Brain microvascular endothelial cell (primary cell): ENCODE data around the gene DDX42.

Source experiments
- DNase-seq: peaks from one replicate; pipeline ENCODE4 v3.0.0-alpha.2; 2020
- H3K27ac ChIP-seq: fragments of 250-450 bp; sonication (Bioruptor Pico); 2 replicates; pipeline ENCODE4 v1.5.1; 2020; ENCODE audit warnings: mild to moderate bottlenecking, moderate library complexity
- H3K27me3 ChIP-seq: fragments of 250-450 bp; sonication (Bioruptor Pico); replicated peaks from 2 replicates; pipeline ENCODE4 v1.5.1; 2020; ENCODE audit warnings: mild to moderate bottlenecking
- H3K36me3 ChIP-seq: fragments of 250-450 bp; sonication (Bioruptor Pico); replicated peaks from 2 replicates; pipeline ENCODE4 v1.5.1; 2020; ENCODE audit warnings: mild to moderate bottlenecking
- H3K4me3 ChIP-seq: 2 replicates; pipeline ENCODE4 v1.5.1; 2011; ENCODE audit warnings: low read depth, mild to moderate bottlenecking, control low read depth, low read length, moderate library complexity
- CTCF ChIP-seq: IDR thresholded peaks from 2 replicates; pipeline ENCODE4 v1.5.1; 2011; ENCODE audit warnings: low read depth, mild to moderate bottlenecking, moderate library complexity, low read length, control low read depth, inconsistent platforms; ENCODE audit errors: missing control alignments
- in situ Hi-C: cut with HindIII; loops from 2 replicates; pipeline ENCODE4 v1.10.0; 2017; ENCODE audit warnings: low sequenced_read_pairs, low pct_ligation_motif_present

The DDX42 gene

GRCh38 chr17:63837962-63838600 lies 64.1 kb downstream of the DDX42 start:
- Histone ChIP-seq H3K27ac (no peak overlapping the region), H3K27me3 (no peaks in the 10 kb centered on the region), H3K36me3 (peaks cover 25% of the 10 kb centered on the region), H3K4me3 (no peak overlapping the region)
- in situ Hi-C loops = no loop called here
- no peak for TF ChIP-seq CTCF
- no peak for DNase-seq

- in situ Hi-C loops = no loop called here
- Histone ChIP-seq H3K36me3 (peaks cover 19% of the 10 kb centered on the region), H3K27me3 (no peaks in the 10 kb centered on the region), H3K4me3 (no peak overlapping the region), H3K27ac (no peak overlapping the region)
- no peak for DNase-seq
- no peak for TF ChIP-seq CTCF
These were observed 64.7 kb downstream of the DDX42 start for GRCh38 chr17:63838631-63839171.

GRCh38 chr17:63840591-63841349 lies 66.8 kb downstream of the DDX42 start:
- no peak overlapping the region for H3K27ac ChIP-seq

GRCh38 chr17:63841350-63842172 lies 67.6 kb downstream of the DDX42 start:
- peak; percentile 33 for DNase-seq
- Histone ChIP-seq H3K36me3 (no peaks in the 10 kb centered on the region), H3K27ac (peak overlapping the region; percentile 45), H3K4me3 (peak overlapping the region; percentile 84), H3K27me3 (no peaks in the 10 kb centered on the region)
- in situ Hi-C loops = no loop called here
- TF ChIP-seq CTCF = no peak

More at GRCh38 chr17:63840591-63841349, 66.8 kb downstream of the DDX42 start:
- peak overlapping the region; percentile 84 for H3K4me3 ChIP-seq
- in situ Hi-C loops = no loop called here
- no peak for TF ChIP-seq CTCF
- no peak for DNase-seq
- H3K36me3 ChIP-seq = peaks cover 4% of the 10 kb centered on the region
- H3K27me3 ChIP-seq = no peaks in the 10 kb centered on the region

DNA sequence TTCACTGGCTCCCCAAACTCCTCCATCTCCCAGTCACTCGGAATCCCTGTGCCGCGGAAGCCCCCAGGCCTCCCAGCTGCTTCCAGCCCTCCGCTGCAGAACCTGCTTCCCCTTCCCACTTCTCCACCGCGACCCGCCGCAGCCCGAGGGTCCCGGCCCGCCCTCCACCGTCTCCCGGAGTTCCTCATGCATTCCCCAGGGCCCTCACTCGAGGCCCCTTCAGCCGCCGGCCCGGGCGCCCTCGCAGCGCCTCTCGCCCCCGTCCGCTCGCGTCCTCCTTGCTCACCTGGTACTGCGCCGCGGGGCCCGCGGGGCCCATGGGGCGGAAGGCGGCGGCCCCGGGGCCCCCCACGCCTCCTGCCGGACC lies 68.2 kb downstream of the DDX42 start:
- no peaks in the 10 kb centered on the region for H3K27me3 ChIP-seq
- peak overlapping the region; percentile 45 for H3K27ac ChIP-seq
- in situ Hi-C loops = no loop called here
- H3K36me3 ChIP-seq = no peaks in the 10 kb centered on the region
- no peak for DNase-seq
- no peak for TF ChIP-seq CTCF
- H3K4me3 ChIP-seq = peak overlapping the region; percentile 84
